Inflammatory macrophage treated with lipopolysaccharide for 4 hours (primary cell): ENCODE data around the gene CCDC85A.

Experiments
- DNase-seq: peaks from one replicate; pipeline ENCODE4 v3.0.0-alpha.2; 2020

Gene CCDC85A

GRCh38 chr2:56314796-56315195, 131.0 kb downstream of the CCDC85A start:
- no peak for DNase-seq

GRCh38 chr2:56315376-56315775, 131.6 kb downstream of the CCDC85A start:
- no peak for DNase-seq

- no peak for DNase-seq
These were observed 132.2 kb downstream of the CCDC85A start for GRCh38 chr2:56316011-56316410.

- no peak for DNase-seq
These were observed 134.4 kb downstream of the CCDC85A start for GRCh38 chr2:56318147-56318546.

- no peak for DNase-seq
These were observed 142.0 kb downstream of the CCDC85A start for GRCh38 chr2:56325661-56326345.

- no peak for DNase-seq
These were observed 142.6 kb downstream of the CCDC85A start for GRCh38 chr2:56326346-56326741.

- no peak for DNase-seq
These were observed 148.0 kb downstream of the CCDC85A start for GRCh38 chr2:56331810-56332209.

- DNase-seq = no peak
These were observed 150.2 kb downstream of the CCDC85A start for GRCh38 chr2:56333812-56334485.

- DNase-seq = no peak
These were observed 150.8 kb downstream of the CCDC85A start for GRCh38 chr2:56334622-56335021.

- no peak for DNase-seq
These were observed 151.3 kb downstream of the CCDC85A start for GRCh38 chr2:56335101-56335500.

- DNase-seq = no peak
These were observed 153.6 kb downstream of the CCDC85A start for GRCh38 chr2:56337342-56337741.

GRCh38 chr2:56338232-56338631, 154.4 kb downstream of the CCDC85A start:
- DNase-seq = no peak

GRCh38 chr2:56344771-56345170, 161.0 kb downstream of the CCDC85A start:
- no peak for DNase-seq

- DNase-seq = no peak
These were observed 164.1 kb downstream of the CCDC85A start for GRCh38 chr2:56347881-56348280.

- no peak for DNase-seq
These were observed 164.8 kb downstream of the CCDC85A start for GRCh38 chr2:56348392-56349210.

GRCh38 chr2:56357655-56358295, 174.0 kb downstream of the CCDC85A start:
- DNase-seq = no peak

GRCh38 chr2:56361844-56362243, 178.1 kb downstream of the CCDC85A start:
- no peak for DNase-seq

GRCh38 chr2:56364902-56365301, 181.1 kb downstream of the CCDC85A start:
- DNase-seq = no peak

- DNase-seq = no peak
These were observed 185.5 kb downstream of the CCDC85A start for GRCh38 chr2:56369316-56369715.

GRCh38 chr2:56372071-56372656, 188.4 kb downstream of the CCDC85A start:
- DNase-seq = no peak

- DNase-seq = no peak
These were observed 191.5 kb downstream of the CCDC85A start for GRCh38 chr2:56375251-56375650.

- DNase-seq = no peak
These were observed 193.2 kb downstream of the CCDC85A start for GRCh38 chr2:56376699-56377665.
